ENCODE data around the gene FOSB. TPM values are rescaled to one million over a fixed set of nuclear protein-coding genes. Genes with fewer than 3 reads are reported as not detected.
A peak's percentile ranks its signal among the peaks of the same experiment; 100 is the strongest.
"Not testable (repeated sequence)": the region's sequence is repeated elsewhere in the genome, so short reads cannot be mapped to it uniquely, and the experiment has no call there.

FOSB gene
- total and polyA plus RNA-seq, 7 donors = 0.32 to 9.4 (median 1.5) TPM

GRCh38 chr19:45508861-45509691 is 41.3 kb downstream of the FOSB start:
- WGBS, 3 donors = 16 to 19% (median 17%) methylated on average over 18 to 28 of the region's 28 CpGs

DNA sequence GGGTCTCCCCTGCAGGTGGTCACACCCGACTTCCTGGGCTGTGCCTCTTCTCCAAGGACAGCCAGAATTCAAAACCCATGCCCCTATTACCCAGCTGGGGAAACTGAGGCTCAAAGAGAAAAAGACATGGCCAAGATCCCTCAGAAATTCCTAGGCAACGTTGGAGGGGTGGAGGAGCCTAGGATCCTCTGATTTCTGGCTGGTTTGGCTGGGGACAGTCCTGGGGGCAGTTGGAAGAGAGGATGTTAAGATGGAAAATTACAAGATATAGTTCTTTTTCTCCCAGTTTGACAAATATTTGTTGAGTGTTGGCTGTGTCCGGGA is 41.9 kb downstream of the FOSB start:
- H3K27ac ChIP-seq = peak overlapping the region; percentile 93

More at GRCh38 chr19:45508861-45509691, 41.3 kb downstream of the FOSB start:
- H3K4me1 ChIP-seq = peaks cover 8% of the 10 kb centered on the region
- intact Hi-C loops (cut with DNase I) = no loop called here
- H3K36me3 ChIP-seq (ENCODE audit: insufficient read depth in 1 of 2, low read depth in 1 of 2) = no peaks in the 10 kb centered on the region
- TF ChIP-seq, protein P1, sequence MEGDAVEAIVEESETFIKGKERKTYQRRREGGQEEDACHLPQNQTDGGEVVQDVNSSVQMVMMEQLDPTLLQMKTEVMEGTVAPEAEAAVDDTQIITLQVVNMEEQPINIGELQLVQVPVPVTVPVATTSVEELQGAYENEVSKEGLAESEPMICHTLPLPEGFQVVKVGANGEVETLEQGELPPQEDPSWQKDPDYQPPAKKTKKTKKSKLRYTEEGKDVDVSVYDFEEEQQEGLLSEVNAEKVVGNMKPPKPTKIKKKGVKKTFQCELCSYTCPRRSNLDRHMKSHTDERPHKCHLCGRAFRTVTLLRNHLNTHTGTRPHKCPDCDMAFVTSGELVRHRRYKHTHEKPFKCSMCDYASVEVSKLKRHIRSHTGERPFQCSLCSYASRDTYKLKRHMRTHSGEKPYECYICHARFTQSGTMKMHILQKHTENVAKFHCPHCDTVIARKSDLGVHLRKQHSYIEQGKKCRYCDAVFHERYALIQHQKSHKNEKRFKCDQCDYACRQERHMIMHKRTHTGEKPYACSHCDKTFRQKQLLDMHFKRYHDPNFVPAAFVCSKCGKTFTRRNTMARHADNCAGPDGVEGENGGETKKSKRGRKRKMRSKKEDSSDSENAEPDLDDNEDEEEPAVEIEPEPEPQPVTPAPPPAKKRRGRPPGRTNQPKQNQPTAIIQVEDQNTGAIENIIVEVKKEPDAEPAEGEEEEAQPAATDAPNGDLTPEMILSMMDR (IDR thresholded peaks at IDR 0.05) = no peak
- peak overlapping the region; percentile 100 for H3K4me3 ChIP-seq
- no peaks in the 10 kb centered on the region for H3K9me3 ChIP-seq
- no peaks in the 10 kb centered on the region for H3K27me3 ChIP-seq (ENCODE audit: insufficient read depth in 3 of 3, low read length in 2 of 3)
- peak overlapping the region; percentile 93 for H3K27ac ChIP-seq
- ATAC-seq (peak; percentile 6 to 28 (median 13)), DNase-seq (peak; percentile 80 to 84)

DNA sequence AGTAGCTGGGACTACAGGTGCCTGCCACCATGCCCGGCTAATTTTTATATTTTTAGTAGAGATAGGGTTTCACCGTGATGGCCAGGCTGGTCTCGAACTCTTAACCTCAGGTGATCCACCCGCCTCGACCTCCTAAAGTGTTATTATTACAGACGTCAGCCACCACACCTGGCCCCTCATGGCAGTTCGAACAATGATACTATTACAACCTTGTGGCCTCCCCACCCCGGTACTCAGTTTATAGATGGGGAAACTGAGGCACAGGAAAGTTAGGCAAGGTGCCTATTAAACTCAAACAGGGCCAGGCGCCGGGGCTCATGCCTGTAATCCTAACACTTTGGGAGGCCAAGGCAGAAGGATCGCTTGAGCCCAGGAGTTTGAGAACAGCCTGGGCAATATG is 42.6 kb downstream of the FOSB start:
- Histone ChIP-seq H3K4me3 (peak overlapping the region; percentile 100), H3K4me1 (peaks cover 15% of the 10 kb centered on the region), H3K27ac (peak overlapping the region; percentile 93)
- H3K27me3 ChIP-seq (ENCODE audit: insufficient read depth in 3 of 3, low read length in 2 of 3); ATAC-seq; H3K36me3 ChIP-seq (ENCODE audit: insufficient read depth in 1 of 2, low read depth in 1 of 2); DNase-seq; H3K9me3 ChIP-seq; intact Hi-C loops (cut with DNase I): not testable (repeated sequence)
- 69 to 77% (median 69%) methylated on average over 11 of the region's 11 CpGs for WGBS, 3 donors

More for the DNA sequence above, 41.9 kb downstream of the FOSB start:
- intact Hi-C loops (cut with DNase I) = no loop called here
- Histone ChIP-seq H3K27me3 (ENCODE audit: insufficient read depth in 3 of 3, low read length in 2 of 3) (no peaks in the 10 kb centered on the region), H3K9me3 (no peaks in the 10 kb centered on the region), H3K4me3 (peak overlapping the region; percentile 100), H3K4me1 (peaks cover 12% of the 10 kb centered on the region), H3K36me3 (ENCODE audit: insufficient read depth in 1 of 2, low read depth in 1 of 2) (no peaks in the 10 kb centered on the region)
- TF ChIP-seq, protein P1 (IDR thresholded peaks at IDR 0.05) = no peak
- ATAC-seq (no peak), DNase-seq (no peak)
- 19 to 32% (median 23%) methylated on average over 3 of the region's 3 CpGs for WGBS, 3 donors

GRCh38 chr19:45511074-45511473 is 43.3 kb downstream of the FOSB start:
- TF ChIP-seq, protein P1 (IDR thresholded peaks at IDR 0.05) = no peak
- Histone ChIP-seq H3K4me3 (no peak overlapping the region), H3K36me3 (ENCODE audit: insufficient read depth in 1 of 2, low read depth in 1 of 2) (no peaks in the 10 kb centered on the region), H3K27me3 (ENCODE audit: insufficient read depth in 3 of 3, low read length in 2 of 3) (no peaks in the 10 kb centered on the region), H3K4me1 (peaks cover 15% of the 10 kb centered on the region), H3K9me3 (no peaks in the 10 kb centered on the region), H3K27ac (no peak overlapping the region)
- ATAC-seq (no peak), DNase-seq (no peak)
- 86 to 88% (median 88%) methylated on average over 5 of the region's 5 CpGs for WGBS, 3 donors
- intact Hi-C loops (cut with DNase I) = no loop called here

- TF ChIP-seq, protein P1 (IDR thresholded peaks at IDR 0.05) = no peak
- Histone ChIP-seq H3K9me3 (no peaks in the 10 kb centered on the region), H3K4me1 (peaks cover 15% of the 10 kb centered on the region), H3K4me3 (no peak overlapping the region), H3K36me3 (ENCODE audit: insufficient read depth in 1 of 2, low read depth in 1 of 2) (peaks cover 0 to 5% of the 10 kb centered on the region in 2 donors), H3K27ac (no peak overlapping the region), H3K27me3 (ENCODE audit: insufficient read depth in 3 of 3, low read length in 2 of 3) (no peaks in the 10 kb centered on the region)
- intact Hi-C loops (cut with DNase I) = no loop called here
- no peak for ATAC-seq
- DNase-seq = no peak
- WGBS, 3 donors = 86 to 89% (median 87%) methylated on average over 6 of the region's 6 CpGs
These were observed 45.2 kb downstream of the FOSB start for GRCh38 chr19:45512881-45513483.

Measured in psoas muscle (tissue), 8 donors.